ENCODE data around the gene FAM199X. TPM values are rescaled to one million over a fixed set of nuclear protein-coding genes. Genes with fewer than 3 reads are reported as not detected.

The FAM199X gene
- total and polyA plus RNA-seq, 2 experiments from 2014 or later: 11.0 to 18.7 TPM

DNA sequence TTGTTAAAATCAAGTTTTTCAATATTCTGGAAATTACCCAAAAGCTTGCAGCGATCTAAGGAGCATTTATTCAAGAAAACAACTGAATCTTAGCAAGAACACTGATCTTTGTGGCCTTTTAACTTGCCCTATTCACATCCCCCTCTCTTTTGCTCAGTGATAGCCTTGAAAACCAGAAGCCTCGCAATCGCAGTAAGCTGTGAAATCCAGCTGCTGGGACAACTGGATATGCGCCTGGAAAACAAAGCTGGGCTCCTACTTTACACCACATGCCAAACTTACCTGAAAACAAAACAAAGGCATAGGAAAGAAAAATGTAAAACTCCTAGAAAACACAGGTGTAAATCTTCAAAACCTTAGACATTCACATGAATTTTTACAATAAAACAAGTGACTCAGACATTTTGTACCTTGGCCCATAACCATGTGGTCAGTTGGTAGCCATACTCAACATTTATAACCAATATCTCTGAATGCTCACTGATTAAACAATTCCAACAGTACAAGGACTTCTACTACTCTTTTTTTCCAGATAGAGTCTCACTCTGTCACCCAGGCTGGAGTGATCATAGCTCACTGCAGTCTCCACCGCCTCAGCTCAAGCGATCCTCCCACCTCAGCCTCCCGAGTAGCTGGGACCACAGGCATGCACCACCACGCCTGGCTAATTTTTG lies 25.0 kb upstream of the FAM199X start:
- H3K27ac ChIP-seq (ENCODE audit: low read depth): no peak overlapping the region
- no peaks in the 10 kb centered on the region for H3K79me2 ChIP-seq (replicated peaks; ENCODE audit: insufficient read depth)
- no peaks in the 10 kb centered on the region for H3K9me3 Mint-ChIP-seq
- TF ChIP-seq ZNF331 (CRISPR knock-in tag; IDR thresholded peaks at IDR 0.05; ENCODE audit: low read depth) (no peak), STAT1 (IDR thresholded peaks at IDR 0.05; ENCODE audit: unreplicated experiment) (no peak), POLR2AphosphoS5 (IDR thresholded peaks at IDR 0.05; ENCODE audit: low read depth) (no peak), ETS1 (IDR thresholded peaks at IDR 0.05) (no peak), CTCF (conservative IDR thresholded peaks at IDR 0.05; ENCODE audit: low read depth in 2 of 2) (no peak), NANOG (IDR thresholded peaks at IDR 0.05; ENCODE audit: borderline replicate concordance) (no peak), CREB1 (CRISPR knock-in tag; IDR thresholded peaks at IDR 0.05; ENCODE audit: low read depth) (no peak), EZH2 (IDR thresholded peaks at IDR 0.05; ENCODE audit: low read depth, unreplicated experiment) (no peak), REST (IDR thresholded peaks at IDR 0.05; ENCODE audit: unreplicated experiment) (no peak), JUNB (IDR thresholded peaks at IDR 0.05; ENCODE audit: unreplicated experiment) (no peak), EZH2phosphoT487 (IDR thresholded peaks at IDR 0.05; ENCODE audit: unreplicated experiment) (no peak), ZNF114 (CRISPR knock-in tag; IDR thresholded peaks at IDR 0.05) (no peak)
- TF ChIP-seq, protein P1, sequence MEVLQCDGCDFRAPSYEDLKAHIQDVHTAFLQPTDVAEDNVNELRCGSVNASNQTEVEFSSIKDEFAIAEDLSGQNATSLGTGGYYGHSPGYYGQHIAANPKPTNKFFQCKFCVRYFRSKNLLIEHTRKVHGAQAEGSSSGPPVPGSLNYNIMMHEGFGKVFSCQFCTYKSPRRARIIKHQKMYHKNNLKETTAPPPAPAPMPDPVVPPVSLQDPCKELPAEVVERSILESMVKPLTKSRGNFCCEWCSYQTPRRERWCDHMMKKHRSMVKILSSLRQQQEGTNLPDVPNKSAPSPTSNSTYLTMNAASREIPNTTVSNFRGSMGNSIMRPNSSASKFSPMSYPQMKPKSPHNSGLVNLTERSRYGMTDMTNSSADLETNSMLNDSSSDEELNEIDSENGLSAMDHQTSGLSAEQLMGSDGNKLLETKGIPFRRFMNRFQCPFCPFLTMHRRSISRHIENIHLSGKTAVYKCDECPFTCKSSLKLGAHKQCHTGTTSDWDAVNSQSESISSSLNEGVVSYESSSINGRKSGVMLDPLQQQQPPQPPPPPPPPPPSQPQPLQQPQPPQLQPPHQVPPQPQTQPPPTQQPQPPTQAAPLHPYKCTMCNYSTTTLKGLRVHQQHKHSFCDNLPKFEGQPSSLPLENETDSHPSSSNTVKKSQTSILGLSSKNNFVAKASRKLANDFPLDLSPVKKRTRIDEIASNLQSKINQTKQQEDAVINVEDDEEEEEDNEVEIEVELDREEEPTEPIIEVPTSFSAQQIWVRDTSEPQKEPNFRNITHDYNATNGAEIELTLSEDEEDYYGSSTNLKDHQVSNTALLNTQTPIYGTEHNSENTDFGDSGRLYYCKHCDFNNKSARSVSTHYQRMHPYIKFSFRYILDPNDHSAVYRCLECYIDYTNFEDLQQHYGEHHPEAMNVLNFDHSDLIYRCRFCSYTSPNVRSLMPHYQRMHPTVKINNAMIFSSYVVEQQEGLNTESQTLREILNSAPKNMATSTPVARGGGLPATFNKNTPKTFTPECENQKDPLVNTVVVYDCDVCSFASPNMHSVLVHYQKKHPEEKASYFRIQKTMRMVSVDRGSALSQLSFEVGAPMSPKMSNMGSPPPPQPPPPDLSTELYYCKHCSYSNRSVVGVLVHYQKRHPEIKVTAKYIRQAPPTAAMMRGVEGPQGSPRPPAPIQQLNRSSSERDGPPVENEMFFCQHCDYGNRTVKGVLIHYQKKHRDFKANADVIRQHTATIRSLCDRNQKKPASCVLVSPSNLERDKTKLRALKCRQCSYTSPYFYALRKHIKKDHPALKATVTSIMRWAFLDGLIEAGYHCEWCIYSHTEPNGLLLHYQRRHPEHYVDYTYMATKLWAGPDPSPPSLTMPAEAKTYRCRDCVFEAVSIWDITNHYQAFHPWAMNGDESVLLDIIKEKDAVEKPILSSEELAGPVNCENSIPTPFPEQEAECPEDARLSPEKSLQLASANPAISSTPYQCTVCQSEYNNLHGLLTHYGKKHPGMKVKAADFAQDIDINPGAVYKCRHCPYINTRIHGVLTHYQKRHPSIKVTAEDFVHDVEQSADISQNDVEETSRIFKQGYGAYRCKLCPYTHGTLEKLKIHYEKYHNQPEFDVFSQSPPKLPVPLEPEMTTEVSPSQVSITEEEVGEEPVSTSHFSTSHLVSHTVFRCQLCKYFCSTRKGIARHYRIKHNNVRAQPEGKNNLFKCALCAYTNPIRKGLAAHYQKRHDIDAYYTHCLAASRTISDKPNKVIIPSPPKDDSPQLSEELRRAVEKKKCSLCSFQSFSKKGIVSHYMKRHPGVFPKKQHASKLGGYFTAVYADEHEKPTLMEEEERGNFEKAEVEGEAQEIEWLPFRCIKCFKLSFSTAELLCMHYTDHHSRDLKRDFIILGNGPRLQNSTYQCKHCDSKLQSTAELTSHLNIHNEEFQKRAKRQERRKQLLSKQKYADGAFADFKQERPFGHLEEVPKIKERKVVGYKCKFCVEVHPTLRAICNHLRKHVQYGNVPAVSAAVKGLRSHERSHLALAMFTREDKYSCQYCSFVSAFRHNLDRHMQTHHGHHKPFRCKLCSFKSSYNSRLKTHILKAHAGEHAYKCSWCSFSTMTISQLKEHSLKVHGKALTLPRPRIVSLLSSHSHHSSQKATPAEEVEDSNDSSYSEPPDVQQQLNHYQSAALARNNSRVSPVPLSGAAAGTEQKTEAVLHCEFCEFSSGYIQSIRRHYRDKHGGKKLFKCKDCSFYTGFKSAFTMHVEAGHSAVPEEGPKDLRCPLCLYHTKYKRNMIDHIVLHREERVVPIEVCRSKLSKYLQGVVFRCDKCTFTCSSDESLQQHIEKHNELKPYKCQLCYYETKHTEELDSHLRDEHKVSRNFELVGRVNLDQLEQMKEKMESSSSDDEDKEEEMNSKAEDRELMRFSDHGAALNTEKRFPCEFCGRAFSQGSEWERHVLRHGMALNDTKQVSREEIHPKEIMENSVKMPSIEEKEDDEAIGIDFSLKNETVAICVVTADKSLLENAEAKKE (CRISPR knock-in tag; IDR thresholded peaks at IDR 0.05): no peak
- no peak overlapping the region for H2AFZ ChIP-seq
- no peaks in the 10 kb centered on the region for H3K27me3 Mint-ChIP-seq (ENCODE audit: insufficient read depth, low read depth, poor library complexity)
- H3K27me3 ChIP-seq (ENCODE audit: insufficient read depth): no peaks in the 10 kb centered on the region
- no peaks in the 10 kb centered on the region for H4K20me1 ChIP-seq (replicated peaks; ENCODE audit: insufficient read depth)
- no peaks in the 10 kb centered on the region for H3K4me1 Mint-ChIP-seq
- H3K4me3 ChIP-seq: no peak overlapping the region
- H3K9me2 ChIP-seq (ENCODE audit: insufficient read depth): no peaks in the 10 kb centered on the region
- DNase-seq (ENCODE audit: low spot score) (no peak), ATAC-seq (no peak)
- H3K36me3 ChIP-seq (ENCODE audit: insufficient read depth): no peaks in the 10 kb centered on the region
- H3K4me3 Mint-ChIP-seq: no peak overlapping the region
- H3K4me2 ChIP-seq: no peak overlapping the region
- H3K27ac Mint-ChIP-seq: no peak overlapping the region
- no peaks in the 10 kb centered on the region for H3F3A ChIP-seq (replicated peaks; ENCODE audit: low read depth)
- H3K36me3 Mint-ChIP-seq (ENCODE audit: low read depth): no peaks in the 10 kb centered on the region
- no peaks in the 10 kb centered on the region for H3K4me1 ChIP-seq (ENCODE audit: insufficient read depth)

All from GM23338 (cell line).